UCSD-AML1 (cell line): ENCODE measurements around the gene ANGPTL7.
"Not testable (repeated sequence)": the region's sequence is repeated elsewhere in the genome, so short reads cannot be mapped to it uniquely, and the experiment has no call there.

Source experiments
- DNase-seq: peaks from one replicate; lab custom pipeline; 2025; ENCODE audit not compliant: unreplicated experiment; lab: John Stamatoyannopoulos, UW

ANGPTL7 gene, protein sequence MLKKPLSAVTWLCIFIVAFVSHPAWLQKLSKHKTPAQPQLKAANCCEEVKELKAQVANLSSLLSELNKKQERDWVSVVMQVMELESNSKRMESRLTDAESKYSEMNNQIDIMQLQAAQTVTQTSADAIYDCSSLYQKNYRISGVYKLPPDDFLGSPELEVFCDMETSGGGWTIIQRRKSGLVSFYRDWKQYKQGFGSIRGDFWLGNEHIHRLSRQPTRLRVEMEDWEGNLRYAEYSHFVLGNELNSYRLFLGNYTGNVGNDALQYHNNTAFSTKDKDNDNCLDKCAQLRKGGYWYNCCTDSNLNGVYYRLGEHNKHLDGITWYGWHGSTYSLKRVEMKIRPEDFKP

DNA sequence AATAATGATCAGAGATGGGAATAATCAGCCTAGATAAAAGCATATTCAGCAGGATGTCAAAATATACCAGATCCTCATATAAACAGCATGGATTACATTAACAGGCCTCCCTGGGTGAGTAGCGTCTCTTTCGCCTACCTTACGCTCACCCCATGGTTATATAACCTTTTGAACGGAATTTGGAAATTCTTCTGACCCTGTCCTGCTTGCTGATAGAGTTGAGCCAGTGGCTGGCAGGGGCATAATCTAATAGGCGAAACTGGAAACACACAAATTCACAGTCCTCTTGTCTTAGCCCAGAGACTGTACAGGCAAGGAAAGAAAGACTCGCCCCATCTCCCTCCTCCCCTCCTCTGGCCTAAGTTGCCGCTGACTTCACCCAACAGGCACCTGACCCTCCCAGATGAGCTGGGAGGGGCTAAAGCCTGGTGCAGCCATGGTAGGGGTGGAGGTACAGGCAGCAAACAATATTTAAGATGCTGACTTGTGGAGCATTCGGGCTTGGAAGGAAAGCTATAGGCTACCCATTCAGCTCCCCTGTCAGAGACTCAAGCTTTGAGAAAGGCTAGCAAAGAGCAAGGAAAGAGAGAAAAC lies at the start of gene ANGPTL7:
Gene ANGPTL7, plus strand, starts transcription at position 498 of the 594 bp plus-strand sequence. CDS start 225 bp downstream, outside the sequence.
- DNase-seq, result no peak

DNA sequence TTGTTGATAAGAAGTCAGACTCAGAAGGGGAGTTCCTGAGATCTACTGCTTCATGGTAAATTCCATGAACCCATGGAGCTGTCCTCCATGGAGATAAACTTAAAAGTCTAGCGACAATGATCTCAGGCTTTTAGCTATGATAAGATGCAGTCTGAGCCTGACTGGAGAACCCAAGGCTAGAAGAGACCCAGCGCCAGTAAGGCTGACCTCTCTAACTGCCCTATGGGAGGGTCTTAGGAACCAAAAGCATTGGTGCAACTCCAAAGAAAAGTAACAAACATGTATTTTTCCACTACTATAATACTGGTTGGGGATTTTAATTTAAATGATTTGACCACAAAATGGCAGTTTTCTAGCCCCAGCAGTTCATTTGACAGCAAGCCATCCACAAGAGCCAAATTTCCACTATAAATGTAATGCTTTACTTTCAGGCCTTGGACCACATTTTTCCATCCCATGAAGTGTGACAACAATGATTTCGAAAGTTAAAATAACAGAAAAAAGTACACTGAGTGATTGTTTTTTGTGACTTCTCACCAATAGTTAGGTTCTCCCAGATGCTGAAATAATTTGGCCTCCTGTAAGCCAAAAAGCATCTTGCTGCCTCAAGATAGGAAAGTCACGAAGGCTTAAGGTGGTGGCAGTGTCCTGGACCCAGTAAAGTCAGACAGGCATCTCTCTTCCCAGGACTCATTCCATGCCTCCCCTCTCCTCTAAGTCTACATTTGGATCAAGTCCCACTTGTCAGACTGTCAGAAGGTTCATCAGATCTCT lies 46.4 kb upstream of the ANGPTL7 start:
- DNase-seq, result no peak

DNA sequence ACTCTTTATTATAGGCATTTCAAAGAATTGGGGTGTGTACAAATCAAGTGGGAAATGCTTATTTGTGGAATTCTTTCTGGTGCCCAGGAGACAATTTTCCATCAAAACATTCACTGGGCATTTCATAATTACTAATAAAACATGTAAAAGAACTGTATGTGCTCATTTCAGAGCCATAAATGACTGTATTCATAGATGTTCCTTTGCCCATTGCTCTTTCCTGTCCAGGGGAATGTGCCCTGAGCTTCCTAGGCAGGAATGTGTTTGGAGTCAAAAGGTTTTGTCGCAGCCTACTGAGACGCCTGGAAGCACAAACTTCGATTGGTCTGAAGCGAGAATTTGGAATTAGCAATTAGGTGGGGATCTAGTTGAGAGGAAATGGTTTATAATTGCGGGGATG lies 45.8 kb upstream of the ANGPTL7 start:
- DNase-seq, result no peak

DNA sequence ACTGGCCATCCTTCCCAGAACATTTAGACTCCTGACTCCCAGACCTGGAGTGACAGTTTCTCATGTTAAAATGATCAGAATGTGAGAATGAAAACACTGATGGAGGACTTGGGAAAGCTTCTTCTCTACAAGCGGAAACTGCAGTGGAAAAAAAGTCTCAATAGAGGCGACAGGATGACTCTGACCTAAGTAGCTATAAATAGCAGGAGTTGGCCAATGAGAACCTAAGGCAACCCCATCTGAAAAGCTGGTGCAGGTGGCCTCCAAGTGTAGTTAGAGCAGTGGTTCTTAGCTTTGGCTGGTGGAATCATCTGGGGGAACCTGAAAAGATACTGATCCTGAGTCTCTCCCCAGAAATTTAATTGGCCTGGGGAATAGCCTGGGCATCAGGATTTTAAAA lies 45.2 kb upstream of the ANGPTL7 start:
- no peak for DNase-seq

DNA sequence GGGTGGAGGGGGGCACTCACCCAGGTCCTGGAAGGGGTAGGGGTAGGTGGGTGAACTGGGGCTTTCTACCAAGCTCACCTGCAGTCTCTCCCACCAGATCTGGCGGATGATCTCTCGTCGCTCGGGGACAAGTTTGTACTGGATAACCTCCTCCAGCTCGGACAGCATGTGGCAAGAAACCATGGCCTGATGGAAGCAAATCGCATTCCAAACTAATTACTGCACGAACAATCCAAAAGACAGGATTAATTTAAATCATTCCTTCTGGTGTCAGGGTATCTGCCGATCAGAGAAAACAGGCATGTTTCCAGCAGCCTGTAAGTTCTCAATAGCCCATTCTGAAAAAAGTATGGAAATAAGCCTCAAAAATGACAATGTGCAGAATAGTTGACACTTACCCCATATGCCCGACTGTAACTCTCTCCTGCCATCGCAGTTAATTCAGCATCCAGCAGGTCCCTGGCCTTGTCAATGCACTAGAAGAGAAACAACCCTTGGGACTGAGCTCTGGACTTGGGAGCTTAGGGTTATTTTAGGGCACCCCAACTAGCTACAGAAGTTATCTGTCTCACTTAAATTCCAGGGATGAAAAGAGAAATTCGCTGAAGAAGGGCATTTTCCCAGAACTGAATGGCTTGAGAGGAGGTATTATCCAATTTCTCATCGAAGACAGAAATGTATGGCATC lies 44.4 kb upstream of the ANGPTL7 start:
- DNase-seq, result no peak

DNA sequence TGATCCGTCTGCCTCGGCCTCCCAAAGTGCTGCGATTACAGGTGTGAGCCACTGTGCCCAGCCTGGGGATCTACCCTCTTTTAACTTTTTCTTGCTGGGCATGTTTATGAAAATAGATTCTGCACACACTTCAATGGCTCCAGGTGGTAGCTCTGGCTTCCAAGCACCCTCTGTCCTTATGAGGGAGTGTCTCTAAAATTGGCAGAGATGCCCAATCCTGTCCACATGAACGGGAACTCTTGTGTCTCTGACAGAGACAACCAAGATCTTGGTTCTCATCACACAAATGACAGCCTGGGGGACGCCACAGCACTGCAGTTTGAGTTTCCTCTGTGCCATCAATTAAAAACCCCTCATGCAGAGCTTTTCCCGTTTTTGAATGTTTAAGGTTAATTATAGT lies 43.4 kb upstream of the ANGPTL7 start:
- DNase-seq, result no peak

DNA sequence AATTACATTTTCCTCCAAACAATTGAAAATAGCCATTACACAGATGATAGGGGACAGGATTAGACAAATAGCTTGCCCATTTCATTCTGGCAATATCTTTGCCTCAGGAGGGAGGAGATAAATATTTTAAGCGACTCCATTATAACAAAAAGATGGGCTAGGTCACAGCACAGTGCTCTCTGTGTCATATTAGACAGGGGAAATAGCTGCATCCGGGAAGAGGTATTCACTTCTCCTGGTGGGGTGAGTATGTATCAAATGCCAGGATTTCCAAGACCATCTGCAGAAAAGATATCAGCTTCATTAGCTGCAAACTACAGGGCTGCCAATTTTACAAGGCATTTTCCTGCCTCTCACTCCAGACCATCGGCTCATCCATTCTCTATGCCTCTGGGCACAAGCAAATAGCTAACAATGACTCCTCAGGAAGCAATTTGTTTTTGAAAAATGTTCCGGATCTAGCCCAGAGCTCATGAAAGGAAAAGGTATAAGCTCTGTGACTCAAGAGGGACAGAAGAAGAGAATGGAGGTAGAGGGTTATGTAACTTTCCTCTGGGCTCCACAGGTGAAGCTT lies 41.9 kb upstream of the ANGPTL7 start:
- DNase-seq, result no peak

DNA sequence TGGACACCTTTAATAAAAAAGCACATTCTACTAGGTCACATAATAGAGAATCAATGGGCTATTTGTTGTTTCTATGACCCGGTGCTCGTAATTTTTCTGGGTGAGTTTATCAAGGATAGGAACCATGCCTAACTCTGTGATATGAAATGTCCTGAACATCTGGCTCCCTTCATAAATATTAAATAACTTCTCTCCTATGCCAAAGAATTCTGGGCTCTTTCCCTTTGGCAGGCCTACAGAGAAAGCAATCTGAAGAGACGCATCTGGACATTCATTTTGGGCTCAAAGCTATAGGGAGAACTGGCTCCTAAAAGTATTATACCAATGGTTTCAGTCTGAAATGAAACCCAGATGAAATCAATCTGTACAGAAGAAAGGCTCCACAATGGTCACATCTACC lies 38.8 kb upstream of the ANGPTL7 start:
- no peak for DNase-seq

DNA sequence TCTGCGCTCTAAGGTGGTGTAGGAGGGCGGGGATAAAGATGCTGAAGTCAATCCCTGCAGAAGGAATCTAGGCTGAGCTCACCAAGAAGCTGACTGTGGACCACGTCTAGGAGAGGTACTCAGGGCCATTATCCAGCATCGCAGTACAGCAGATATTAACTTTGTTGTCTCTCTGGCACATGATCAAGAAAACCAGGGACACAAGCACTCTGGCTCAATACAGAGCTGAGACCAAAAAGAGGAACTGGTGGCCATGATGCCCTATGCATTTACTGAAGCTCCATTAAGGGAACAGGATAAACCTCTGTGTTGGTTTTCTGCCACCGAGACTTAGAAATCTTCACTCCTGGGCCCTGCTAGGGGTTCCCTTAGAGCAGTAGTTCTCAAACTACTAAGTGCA lies 38.0 kb upstream of the ANGPTL7 start:
- no peak for DNase-seq

DNA sequence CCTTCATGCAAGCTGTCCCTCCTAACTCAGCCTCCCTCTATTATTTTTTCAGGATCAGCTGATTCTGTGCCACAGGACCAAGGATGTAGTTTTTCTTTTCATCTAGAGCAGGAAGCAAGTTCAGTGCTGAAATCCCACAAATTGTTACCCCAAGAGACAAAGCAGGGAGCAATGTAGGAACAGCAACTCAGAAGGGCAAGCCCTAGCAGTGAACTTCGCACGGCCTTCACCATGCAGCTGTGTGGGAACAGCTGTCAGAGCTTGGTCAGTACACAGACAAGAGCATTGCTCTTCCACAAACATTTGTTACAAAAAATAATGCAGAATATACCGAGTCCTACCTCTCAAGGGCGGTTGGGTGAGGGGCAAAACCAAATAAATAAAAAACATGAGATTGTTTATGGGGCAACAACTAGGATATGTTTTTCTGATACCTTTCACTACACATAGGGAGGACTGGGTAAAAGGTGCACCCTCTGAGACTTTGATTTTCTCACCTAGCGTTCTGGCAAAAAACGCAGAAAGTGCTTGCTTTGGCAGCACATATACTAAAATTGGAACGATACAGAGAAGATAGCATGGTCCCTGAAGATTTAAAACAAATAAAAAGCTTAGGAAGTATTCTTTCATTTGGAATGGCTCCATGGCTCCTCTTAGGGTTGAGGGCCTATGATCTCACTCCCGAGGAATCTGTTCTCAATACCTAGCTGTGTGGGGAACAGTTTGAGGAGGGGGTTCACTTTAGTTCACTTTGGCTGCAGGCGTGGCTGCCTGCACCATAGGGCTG lies 37.1 kb upstream of the ANGPTL7 start:
- no peak for DNase-seq

DNA sequence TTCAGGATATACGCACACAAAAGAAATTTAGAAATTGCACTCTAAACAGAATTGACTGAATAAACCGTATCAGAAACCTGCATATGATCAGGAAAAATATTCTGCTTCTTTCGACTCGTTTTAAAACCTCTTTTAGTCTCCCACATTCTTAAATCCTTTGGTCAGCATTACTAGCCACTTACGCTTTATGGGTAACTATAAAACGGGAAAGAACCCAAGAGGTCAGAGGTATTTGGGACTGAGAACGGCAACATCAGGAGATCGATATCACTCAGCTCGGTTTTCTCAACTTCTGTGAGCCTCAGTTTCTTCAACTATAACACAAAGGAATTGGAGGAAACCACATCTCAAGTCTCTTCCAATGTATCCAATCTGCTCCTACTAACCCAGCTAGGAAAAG lies 36.4 kb upstream of the ANGPTL7 start:
- no peak for DNase-seq

DNA sequence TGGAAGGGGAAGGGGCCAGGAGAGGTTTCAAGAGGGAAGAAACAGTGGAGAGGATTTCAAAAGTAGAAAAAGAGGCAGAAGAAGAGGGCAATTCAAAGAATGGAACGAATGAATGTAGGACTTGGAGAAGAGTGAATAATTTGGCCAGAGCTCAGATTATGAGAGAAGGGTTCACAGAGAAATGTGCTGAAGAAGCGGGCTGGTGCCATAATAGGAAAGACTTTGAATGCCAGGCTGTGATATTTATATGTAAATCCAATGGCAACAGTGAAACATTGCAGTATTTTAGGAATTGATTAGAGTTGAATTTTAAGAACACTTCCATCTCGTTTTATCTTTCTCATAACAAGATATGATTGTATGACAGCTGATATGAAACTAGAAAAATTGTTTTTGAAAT lies 36.0 kb upstream of the ANGPTL7 start:
- DNase-seq, result no peak

DNA sequence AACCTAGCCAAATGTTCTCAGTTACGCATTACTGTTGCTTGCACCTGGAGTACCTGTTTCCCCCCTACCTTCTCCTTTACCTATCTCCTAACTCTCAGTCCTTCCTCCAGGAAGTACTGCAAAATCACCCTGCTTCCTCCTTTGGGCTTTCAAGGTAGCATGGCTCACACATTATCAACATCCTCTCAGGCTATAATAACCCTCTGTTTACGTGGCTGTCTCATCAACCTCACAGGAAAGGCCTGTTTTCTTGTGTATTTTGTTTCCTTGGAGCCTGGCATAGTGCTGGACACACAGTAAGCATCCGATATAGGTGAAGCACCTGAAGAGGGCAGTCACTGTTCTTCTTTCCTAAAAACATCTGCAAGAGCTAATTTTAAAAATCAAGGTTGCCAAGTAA lies 32.7 kb upstream of the ANGPTL7 start:
- no peak for DNase-seq

DNA sequence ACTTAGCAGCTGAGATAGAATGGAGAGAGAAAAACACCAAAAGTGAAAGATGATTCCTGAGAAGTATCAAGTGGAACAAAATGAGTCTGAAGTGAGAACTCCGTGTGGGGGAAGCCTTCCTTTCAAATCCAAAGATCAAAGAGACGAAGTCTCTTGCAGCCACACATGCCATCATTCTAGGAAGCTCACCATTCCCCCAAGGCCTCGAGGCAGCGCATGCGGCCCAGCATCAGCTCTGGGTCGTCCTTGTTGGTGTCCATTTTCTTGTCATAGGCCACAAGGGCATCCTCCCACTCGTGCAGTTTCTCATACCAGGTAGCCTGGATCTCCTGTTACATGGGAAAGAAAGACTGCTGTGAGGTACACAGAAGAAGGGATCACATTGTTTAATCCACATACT lies 32.2 kb upstream of the ANGPTL7 start:
- no peak for DNase-seq

DNA sequence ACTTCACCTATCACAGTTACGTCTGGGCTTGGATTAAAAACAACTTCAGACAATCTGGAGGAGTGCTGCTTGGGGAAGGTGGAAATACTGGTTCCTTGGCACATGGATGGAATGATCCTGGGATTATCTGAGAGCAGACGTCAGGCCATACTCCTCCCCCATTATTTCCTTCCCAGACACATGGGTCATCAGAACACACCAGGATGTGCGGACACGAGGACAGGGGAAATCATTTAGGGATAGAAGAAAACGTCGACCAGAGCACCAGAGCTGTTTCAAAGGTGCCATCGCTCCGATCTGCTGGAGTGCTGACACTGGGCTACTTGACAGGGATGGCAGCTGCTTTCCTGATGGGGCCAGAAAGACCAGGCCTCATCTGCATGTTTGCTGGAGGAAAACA lies 31.8 kb upstream of the ANGPTL7 start:
- DNase-seq, result no peak

DNA sequence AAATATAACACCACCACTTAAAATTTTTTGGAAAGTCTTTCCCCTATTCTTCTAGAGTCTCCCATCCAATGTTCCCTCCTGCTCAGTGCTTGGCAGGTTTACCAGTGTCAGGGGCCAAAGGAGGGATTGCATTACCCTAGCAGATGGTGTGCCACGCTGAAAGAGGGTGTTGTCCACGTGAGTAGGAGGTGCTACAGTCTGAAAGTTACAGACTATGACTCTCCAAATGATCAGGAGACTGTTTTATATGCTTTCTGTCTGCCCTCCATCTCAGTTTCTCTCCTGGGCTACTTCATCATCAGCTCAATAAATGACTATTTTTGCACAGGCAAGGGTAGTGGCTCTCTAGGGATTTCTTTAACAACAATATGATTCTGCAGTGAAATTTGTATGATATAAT lies 31.3 kb upstream of the ANGPTL7 start:
- DNase-seq, result no peak

DNA sequence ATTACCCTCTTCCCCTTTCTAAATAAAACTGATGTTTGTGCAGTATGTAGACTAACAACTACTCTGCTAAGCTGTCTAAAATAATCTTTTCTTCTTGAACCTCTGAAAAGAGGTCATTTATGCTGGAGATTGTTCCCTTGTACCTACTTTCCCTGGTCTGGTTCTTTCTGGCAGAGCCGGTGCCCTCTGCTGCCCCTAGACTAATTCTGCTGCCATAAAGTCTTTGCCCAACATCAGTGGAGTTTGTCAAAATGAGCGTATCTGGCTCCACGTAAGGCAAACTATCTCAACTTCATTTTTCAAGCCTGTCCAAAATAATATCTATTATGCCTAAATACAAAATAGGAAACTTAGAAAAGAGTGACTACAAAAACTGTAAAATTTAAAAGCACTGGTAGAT lies 30.9 kb upstream of the ANGPTL7 start:
- no peak for DNase-seq

DNA sequence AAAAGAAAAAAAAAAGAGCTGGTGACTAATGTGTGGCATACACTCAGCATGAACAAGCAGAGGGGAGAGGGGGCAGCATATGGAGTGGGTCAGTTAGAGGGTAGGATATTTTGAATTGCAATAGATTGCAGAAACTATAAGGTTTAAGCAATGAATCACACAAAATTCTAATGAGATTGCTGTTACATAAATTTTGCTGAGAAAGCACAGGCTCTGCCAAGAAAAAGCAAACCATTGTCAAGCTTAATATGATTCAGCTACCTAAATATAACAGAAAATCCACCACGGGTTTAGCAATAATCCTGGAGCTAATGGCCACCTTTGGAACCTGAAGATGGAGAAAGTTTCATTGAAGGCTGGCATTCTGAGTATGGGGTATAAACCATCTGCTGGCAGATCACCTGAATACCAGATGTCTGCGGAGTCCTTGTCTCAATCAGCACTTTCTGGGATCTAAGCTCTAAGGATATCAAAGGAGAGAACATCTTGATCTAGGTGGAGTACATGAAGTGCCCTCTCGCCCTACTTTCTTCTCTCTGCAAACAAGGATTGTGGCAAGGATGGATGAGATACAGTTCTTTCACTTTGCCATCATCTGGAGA lies 30.3 kb upstream of the ANGPTL7 start:
- DNase-seq, result no peak

DNA sequence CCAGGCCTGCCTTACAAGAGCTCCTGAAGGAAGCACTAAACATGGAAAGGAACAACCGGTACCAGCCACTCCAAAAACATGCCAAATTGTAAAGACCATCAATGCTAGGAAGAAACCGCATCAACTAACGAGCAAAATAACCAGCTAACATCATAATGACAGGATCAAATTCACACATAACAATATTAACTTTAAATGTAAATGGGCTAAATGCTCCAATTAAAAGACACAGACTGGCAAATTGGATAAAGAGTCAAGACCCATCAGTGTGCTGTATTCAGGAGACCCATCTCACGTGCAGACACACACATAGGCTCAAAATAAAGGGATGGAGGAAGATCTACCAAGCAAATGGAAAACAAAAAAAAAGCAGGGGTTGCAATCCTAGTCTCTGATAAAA lies 26.4 kb upstream of the ANGPTL7 start:
- DNase-seq, result not testable (repeated sequence)

DNA sequence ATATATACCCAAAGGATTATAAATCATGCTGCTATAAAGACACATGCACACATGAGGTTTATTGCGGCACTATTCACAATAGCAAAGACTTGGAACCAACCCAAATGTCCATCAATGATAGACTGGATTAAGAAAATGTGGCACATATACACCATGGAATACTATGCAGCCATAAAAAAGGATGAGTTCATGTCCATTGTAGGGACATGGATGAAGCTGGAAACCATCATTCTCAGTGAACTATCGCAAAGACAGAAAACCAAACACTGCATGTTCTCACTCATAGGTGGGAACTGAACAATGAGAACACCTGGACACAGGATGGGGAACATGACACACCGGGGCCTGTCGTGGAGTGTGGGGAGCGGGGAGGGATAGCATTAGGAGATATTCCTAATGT lies 22.4 kb upstream of the ANGPTL7 start:
- DNase-seq, result not testable (repeated sequence)
